GM12865 (cell line): ENCODE measurements around the gene TTC29.
A peak's percentile ranks its signal among the peaks of the same experiment; 100 is the strongest.

ENCODE experiments used
- DNase-seq: peaks from one replicate; pipeline ENCODE4 v3.0.0; 2010; ENCODE audit warnings: low read depth
- H3K4me3 ChIP-seq: 2 replicates; pipeline ENCODE4 v1.5.1; 2011; ENCODE audit warnings: mild to moderate bottlenecking, low read depth, low read length, control low read depth
- CTCF ChIP-seq: IDR thresholded peaks from 2 replicates; pipeline ENCODE4 v1.5.1; 2011; ENCODE audit warnings: low read length, control low read depth, low read depth, inconsistent platforms; ENCODE audit not compliant: insufficient read depth; ENCODE audit errors: missing control alignments

The TTC29 gene

GRCh38 chr4:146969126-146969525, 23.5 kb upstream of the TTC29 start:
- TF ChIP-seq CTCF, result no peak
- H3K4me3 ChIP-seq, result no peak overlapping the region
- DNase-seq, result no peak

- no peak overlapping the region for H3K4me3 ChIP-seq
- TF ChIP-seq CTCF, result no peak
- DNase-seq, result peak; percentile 10
Observed at GRCh38 chr4:146960634-146961033, 15.0 kb upstream of the TTC29 start.

- TF ChIP-seq CTCF, result no peak
- H3K4me3 ChIP-seq, result no peak overlapping the region
- DNase-seq, result no peak
Observed at GRCh38 chr4:146959692-146960091, 14.0 kb upstream of the TTC29 start.

- no peak overlapping the region for H3K4me3 ChIP-seq
- DNase-seq, result peak; percentile 24
- TF ChIP-seq CTCF, result no peak
Observed at GRCh38 chr4:146957237-146957636, 11.6 kb upstream of the TTC29 start.

- TF ChIP-seq CTCF, result no peak
- no peak overlapping the region for H3K4me3 ChIP-seq
- no peak for DNase-seq
Observed at GRCh38 chr4:146952896-146953295, 7.2 kb upstream of the TTC29 start.

- DNase-seq, result no peak
- no peak overlapping the region for H3K4me3 ChIP-seq
- TF ChIP-seq CTCF, result no peak
Observed at GRCh38 chr4:146949559-146949958, 3.9 kb upstream of the TTC29 start.

- TF ChIP-seq CTCF, result no peak
- H3K4me3 ChIP-seq, result no peak overlapping the region
- DNase-seq, result no peak
Observed at GRCh38 chr4:146943691-146944375, 1.8 kb downstream of the TTC29 start.
